Subcutaneous adipose tissue (tissue), 4 donors: Measurements from ENCODE around the gene GNG7. TPM values are rescaled to one million over a fixed set of nuclear protein-coding genes. Genes with fewer than 3 reads are reported as not detected.

Experiments used
- total RNA-seq, 4 donors: library from RNA; depleted of rRNA; stranded (reverse); fragments of >200 nt; gene quantifications; one replicate each; pipeline ENCODE4 v1.1.0, GENCODE V29; 2016
- TF ChIP-seq, protein P1 (sequence below): fragments of 450-650 bp; IDR thresholded peaks from one replicate; pipeline ENCODE4 v1.5.1; 2016; ENCODE audit warnings: low read depth, mild to moderate bottlenecking, control low read depth, antibody characterized with exemption, moderate library complexity

The GNG7 gene
- total RNA-seq, 4 donors from 2014 or later = 0.16 to 3.6 (median 0.82) TPM

DNA sequence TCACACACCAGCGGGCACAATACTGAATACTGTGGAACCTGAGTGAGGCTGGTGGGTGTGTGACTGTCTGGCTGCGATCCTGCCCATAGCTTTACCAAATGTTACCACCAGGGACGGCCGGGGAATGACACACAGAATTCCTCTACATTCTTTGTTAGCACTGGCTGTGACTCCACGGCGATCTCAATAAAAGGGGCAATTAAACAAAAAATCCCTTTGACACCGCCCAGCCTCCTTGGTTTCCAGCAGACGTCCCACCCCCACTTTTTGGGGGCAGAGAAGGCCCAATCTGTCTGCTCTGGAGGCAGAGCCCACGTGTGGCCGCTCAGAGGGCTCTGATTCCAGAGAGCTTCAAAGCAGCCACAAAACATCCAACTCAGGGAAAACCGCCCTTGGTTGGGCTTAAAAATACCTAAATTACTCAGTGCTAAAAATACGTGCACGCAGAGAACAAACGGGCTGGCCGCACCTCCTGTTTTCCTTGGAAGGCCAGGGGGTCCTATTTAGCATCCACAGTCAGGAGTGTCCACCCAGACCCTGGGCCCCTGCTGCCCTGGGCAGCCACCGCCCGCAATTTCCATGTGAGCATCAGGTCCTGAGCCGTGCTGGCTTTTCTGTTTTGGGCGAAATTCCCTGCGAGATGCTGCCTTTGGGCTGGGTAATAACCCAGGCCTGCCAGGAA, 178.7 kb downstream of the GNG7 start:
- TF ChIP-seq, protein P1, sequence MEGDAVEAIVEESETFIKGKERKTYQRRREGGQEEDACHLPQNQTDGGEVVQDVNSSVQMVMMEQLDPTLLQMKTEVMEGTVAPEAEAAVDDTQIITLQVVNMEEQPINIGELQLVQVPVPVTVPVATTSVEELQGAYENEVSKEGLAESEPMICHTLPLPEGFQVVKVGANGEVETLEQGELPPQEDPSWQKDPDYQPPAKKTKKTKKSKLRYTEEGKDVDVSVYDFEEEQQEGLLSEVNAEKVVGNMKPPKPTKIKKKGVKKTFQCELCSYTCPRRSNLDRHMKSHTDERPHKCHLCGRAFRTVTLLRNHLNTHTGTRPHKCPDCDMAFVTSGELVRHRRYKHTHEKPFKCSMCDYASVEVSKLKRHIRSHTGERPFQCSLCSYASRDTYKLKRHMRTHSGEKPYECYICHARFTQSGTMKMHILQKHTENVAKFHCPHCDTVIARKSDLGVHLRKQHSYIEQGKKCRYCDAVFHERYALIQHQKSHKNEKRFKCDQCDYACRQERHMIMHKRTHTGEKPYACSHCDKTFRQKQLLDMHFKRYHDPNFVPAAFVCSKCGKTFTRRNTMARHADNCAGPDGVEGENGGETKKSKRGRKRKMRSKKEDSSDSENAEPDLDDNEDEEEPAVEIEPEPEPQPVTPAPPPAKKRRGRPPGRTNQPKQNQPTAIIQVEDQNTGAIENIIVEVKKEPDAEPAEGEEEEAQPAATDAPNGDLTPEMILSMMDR = no peak

DNA sequence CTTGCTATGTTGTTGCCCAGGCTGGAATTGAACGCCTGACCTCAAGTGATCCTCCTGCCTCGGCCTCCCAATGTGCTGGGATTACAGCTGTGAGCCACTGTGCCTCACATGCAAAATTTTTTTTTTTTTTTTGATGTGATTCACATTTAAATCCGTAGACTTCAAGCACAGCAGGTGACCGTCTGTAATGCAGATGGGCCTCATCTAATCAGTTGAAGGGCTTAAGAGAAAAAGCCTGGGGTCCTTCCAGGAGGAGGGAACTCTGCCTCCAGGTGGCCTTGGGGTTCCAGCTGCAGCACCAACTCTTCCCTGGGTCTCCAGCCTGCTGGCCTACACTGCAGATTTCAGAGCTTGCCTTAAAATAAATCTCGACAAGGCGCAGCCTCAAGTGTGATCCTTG, 183.0 kb downstream of the GNG7 start:
- TF ChIP-seq, protein P1 = no peak

DNA sequence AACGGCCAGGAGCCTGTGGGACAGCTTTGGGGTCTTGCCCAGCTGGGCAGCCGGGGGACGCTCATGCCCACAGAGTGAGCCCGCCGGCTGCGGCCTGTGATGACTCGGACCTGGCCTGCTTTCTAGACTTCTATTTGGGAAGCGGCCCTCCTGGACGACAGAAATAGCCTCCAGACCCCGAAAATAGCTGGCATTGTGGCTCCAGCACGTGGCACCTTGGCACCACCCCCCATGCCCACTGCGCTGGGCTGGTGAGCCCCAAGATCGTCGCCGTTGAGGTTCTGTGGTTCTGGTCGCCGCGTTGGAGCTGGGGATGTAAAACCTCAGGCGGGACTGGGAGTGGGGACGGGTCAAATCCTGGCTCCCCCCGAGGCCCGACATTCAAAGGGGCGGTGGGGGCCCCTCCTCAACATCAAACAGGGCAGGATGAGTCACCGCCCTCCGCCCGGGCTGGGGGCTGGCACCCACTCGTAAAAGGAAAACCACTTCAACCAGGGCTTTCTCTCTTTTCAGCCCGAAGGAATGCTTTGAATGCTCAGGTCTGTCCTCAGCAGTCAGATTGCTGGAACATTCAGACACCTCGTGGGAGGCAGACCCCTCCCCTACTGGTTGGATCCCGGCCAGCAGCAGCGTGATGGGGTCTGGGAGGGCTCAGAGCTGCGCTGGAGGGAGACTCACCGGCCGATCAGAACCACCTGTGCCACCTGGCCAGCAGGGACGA, 184.5 kb downstream of the GNG7 start:
- TF ChIP-seq, protein P1 = no peak

DNA sequence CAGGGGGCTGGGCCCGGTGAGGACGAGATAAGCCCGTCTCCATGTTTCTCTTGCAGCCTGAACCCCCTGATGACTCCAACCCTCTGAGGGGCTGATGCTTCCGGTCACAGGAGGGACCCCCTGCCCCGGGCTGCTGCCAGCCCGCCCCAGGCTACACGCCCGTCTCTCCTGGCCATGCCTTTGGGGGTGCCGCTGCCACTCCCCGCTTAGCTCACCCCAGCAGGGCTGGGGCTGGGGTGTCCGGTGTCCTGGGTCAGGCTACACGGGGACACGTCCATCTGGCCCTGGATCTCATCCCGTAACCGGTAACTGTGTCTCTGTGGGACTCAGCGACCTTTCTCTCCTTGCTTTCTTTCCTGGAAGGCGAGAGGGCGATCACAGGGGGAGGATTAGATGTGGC, 185.8 kb downstream of the GNG7 start:
- TF ChIP-seq, protein P1 = no peak

DNA sequence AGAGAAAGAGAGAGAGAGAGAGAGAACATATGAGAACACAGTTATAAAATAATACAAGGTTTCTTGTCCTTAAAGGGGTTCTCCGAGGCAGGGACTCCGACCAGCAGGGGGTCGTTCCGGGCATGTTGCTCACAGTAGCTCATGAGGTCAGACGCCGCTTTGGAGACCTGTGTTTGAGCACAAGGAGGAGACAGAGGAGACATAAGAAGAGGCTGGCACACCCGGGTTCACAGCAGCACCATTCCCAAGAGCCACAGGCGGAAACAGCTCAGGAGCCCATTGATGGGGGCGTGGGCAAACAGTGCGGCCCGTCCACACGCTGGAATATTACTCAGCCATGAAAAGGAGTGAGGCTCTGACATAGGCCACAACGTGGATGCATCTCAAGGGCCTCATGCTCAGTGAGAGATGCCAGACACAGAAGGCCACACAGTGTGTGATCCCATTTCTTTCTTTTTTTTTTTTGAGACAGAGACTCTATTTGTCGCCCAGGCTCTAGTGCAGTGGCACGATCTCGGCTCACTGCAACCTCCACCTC, 187.4 kb downstream of the GNG7 start:
- TF ChIP-seq, protein P1 = no peak

DNA sequence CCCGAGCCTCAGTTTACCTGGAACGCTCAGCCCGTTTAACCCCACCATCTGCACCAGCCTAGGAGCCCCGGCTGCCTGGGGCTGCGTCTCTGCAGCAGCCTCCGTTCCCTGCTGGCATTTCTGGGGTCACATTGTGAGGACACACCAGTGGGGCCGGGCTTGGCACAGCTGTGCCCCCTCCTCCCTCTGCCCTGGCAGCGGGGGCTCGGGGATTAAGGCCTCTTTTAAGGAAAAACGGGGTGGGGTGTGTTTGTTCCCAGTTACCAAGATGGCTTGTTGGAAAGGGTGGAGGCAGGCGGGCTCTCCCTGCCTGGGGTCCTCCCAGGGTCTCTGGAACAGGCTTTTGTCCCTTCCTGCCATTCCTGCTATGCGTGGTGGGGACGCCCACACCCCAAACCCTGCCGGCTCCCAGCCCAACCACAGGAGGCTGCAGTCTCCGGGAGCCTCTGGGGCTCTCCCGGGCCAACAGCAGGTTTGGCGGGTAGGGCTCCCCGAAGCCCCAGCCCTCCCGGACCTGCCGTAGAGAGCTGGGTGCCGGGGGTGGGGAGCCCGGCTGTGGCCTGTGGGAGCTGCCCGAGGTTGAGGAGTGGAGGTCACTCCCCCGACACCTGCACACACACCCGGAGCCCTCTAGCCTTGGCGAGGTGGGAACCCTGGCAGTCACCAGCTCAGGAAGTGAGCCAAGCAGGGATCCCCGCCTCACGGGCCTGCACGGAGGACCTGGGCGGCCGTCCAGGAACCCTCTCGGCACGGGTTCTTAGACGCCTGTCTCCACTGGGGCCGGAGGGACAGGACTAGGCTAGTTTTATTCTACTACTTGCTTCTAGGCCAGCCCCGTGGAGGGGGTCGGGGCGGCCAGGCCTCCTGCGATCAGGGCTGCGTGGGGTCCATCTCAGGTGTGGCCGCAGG, 189.7 kb downstream of the GNG7 start:
- TF ChIP-seq, protein P1 = no peak
